GM21390 (cell line): ENCODE results near the gene TBCK.
"Not testable (repeated sequence)": the region's sequence is repeated elsewhere in the genome, so short reads cannot be mapped to it uniquely, and the experiment has no call there.

ENCODE experiments used
- ATAC-seq: cut with Tn5 transposase; IDR thresholded peaks from one replicate; pipeline ENCODE4 v1.9.1; 2021; ENCODE audit not compliant: unreplicated experiment

Gene TBCK

DNA sequence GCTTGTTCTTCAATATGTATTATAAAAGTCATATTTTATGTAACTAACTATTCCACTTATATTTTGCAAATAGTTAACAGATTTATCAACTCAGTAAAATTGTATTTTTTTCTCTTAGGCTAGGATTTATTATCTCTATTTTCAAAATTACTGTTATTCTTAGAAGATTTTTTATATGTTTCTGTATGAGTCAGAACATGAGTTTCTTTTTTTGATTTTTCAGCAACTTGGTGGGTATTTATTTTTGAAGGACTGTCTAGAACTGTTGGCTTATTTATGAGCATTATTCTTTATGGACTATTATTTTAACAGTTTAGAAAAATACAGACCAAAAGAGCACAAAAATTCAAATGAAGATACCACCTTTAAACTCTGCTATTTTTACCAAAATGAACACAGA, 7.1 kb upstream of the TBCK start:
- ATAC-seq: no peak

DNA sequence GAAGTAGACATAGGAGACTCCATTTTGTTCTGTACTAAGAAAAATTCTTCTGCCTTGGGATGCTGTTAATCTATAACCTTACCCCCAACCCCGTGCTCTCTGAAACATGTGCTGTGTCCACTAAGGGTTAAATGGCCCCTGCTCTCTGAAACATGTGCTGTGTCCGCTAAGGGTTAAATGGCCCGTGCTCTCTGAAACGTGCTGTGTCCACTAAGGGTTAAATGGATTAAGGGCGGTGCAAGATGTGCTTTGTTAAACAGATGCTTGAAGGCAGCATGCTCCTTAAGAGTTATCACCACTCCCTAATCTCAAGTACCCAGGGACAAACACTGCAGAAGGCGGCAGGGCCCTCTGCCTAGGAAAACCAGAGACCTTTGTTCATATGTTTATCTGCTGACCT, 5.8 kb upstream of the TBCK start:
- not testable (repeated sequence) for ATAC-seq

DNA sequence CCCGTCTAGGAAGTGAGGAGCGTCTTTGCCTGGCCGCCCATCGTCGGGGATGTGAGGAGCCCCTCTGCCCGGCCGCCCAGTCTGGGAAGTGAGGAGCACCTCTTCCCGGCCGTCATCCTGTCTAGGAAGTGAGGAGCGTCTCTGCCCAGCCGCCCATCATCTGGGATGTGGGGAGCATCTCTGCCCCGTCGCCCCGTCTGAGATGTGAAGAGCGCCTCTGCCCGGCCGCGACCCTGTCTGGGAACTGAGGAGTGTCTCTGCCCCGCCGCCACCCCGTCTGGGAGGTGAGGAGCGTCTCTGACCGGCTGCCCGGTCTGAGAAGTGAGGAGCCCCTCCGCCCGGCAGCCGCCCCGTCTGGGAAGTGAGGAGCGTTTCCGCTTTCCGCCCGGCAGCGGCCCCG, 5.2 kb upstream of the TBCK start:
- not testable (repeated sequence) for ATAC-seq

DNA sequence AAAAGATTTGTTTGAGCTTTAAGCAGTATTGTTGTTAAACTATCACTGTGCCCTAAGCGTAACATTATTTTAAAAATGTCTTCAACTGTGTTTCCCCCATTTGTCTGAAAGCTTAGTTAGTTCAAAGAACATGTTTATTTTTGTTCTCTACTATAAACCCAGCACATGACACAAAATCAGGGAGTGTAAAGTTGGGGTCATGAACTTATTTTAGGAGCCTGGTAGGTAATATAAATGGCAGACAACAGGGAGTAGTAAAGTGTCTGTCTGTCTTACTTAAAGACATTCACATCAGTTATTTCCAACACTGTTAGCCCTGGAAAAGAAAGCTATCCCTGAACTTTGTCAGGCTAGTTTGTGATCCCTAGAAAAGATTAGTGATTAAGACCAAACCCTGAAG, 4.2 kb upstream of the TBCK start:
- no peak for ATAC-seq

DNA sequence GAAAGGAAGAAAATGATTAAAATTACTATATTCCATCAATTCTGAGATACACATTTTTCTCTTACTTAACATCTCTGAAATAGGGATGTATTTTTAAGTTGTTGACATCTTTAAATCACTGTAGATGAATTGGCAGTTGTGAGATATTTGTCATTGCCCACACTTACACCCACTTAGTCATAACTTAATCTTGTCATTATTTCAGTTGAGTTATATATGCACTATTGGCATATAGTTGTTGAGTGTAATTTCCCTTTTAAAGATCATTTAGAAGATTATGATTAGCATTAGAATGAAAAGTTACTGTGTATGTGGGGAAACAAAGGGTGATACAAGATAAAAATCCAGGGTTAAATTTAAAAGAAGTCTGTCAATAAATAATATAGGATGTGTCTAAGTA, 2.5 kb upstream of the TBCK start:
- ATAC-seq: no peak

DNA sequence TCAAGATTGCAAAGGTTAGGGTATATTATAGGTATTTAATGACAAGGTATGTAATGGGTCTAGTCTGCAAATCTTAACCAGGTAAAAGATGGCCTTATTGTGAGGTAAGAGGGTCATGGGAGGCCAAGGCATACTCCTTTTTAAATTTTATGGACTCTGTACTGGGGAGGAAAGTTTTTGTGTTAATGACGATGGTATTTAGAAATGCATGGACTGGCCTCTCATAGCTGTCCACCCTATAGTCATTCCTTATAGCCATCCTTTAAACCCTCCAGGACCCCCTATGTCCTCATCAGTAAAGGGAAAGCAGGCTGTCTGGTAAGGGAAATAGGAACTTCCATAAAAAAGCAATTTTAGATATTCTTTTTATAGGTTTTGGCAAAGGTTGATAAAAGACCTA, 1.8 kb upstream of the TBCK start:
- ATAC-seq: no peak

DNA sequence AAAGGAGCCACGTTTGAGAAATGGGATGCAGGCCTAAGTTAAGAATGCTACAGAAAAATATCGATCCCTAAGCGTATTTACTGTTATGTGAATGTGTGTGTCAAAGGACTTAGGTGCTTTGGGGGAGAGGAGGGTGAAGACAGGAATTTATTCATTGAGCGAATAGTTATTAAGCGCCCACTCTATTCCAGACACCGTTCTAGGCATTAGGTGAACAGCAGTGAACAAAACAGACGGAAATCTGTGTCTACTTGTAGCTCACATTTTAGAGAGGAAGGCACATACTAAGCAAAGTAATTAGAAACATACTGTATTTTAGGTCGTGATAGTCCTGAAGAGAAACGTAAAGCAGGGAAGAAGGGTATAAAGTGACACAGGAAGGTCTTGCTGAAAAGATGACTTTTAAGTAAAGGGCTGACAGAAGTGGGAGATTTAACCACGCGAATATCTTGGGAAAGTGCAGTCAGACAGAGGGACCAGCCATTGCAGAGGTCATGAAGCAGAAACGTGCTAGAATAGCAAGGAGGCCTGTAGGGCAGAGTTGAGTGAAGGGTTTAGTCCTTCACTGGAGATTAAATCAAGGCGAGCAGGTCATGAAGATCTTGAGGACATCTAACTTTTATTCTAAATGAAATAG, 882 bp upstream of the TBCK start:
- ATAC-seq: peak; percentile 5

DNA sequence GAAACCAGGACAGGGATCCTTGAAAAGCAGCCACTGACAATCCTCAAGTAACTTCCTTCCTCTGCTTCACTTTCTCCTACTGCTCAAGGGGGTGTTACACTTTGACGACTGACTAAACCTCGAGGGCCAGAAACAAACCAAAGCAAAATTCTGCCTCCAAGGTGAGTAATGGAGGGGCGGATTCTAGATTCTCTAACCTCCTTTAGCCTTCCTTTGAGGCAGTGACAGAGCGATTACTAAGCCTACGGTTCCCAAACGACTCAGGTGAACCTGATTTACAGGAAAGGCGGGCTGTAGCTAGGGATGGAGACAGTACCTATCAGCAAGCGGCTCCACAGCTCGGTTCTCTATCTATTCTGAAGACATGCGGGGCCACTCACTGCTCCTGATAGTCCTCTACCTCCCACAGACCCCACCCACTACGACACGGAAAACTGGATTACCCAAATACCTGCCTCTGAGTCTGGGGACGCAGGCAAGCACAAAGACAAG, 487 bp downstream of the TBCK start:
- ATAC-seq: peak; percentile 27

DNA sequence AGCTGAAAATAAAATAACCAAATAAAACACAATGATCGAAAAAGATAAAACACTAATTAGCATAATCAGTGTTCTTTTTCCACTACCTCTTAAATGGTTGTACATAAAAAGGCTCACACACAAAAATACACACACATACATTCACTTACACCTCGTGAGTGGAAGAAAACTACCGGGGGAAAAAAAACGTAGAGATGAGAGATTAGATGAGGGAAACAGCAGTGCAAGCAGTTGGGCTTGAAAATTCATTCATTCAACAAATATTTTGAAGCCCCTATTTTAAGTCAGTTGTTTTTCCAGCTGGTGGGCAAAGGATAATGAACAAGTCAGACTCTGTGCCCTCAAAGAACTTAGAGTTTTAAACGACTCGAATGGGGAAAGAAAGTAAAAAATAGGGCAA, 1.0 kb downstream of the TBCK start:
- no peak for ATAC-seq

DNA sequence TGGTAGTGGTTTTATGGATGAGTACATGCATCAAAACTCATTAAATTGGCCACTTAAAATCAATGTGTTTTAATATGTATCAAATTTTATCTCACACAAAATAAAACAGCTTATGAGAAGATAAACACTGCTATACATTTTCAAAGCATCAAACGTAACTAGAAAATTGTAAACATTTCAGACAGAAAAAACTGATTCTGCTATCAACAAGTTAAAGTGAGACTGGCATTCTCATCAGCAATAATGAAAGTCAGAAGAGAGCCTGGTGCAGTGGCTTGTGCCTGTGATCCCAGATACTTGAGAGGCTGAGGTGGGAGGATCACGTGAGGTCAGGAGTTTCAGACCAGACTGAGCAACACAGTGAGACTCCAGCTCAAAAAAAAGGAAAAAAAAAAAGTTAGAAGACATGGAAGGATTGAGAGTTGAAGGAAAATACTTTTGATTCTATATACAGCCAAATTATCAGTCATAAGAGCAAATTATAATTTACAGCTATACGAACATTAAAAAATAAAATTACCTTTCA, 2.9 kb downstream of the TBCK start:
- no peak for ATAC-seq

DNA sequence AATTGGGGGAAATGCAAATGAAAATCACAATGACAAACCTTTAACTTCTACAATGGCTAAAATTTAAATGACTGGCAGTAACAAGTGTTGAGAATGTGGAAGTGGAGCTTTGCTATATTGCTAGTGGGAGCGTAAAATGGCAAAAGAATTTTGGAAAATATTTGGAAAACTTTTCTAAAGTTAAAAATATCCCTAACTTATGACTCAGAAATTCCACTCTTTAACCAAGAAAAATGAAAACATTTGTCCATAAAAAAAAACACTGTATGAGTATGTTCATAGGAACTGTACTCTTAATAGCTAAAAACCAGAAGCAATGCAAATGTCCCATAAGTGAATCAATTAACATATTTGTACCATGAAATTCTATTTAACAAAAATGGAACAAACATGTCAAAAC, 3.6 kb downstream of the TBCK start:
- no peak for ATAC-seq

DNA sequence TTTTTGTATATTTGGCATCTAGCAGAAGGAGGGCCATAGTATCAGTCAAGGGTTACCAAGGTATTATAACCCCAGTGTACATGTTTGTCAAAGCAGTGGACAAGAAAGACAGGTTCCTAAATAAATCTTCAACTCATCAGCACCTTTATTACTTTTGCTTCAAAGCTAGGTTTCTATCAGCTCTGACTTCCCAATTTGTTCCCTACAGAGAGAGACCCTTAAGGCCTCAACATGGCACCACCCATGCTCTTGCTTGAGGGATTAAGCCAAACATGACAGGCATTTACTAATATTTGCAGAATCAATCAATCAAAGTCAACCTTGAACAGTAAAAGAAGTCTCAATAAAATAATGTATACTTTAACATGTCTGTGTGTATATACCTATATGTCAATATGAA, 9.4 kb downstream of the TBCK start:
- no peak for ATAC-seq

DNA sequence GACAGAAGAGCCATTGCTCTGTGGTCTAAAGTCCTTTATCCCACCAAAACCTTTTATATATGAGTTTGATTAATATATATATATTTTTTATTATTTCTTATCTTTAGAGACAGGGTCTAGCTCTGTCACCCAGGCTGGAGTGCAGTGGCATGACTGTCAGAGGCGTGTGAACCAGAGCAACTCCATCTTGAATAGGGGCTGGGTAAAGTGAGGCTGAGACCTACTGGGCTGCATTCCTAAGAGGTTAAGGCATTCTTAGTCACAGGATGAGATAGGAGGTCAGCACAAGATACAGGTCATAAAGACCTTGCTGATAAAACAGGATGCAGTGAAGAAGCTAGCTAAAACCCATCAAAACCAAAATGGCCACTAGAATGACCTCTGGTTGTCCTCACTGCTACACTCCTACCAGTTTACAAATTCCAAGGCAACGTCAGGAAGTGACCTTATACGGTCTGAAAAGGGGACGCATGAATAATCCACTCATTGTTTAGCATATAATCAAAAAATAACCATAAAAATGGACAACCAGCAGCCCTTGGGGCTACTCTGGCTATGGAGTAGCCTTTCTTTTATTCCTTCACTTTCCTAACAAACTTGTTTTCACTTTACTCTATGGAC, 10.5 kb downstream of the TBCK start:
- no peak for ATAC-seq

DNA sequence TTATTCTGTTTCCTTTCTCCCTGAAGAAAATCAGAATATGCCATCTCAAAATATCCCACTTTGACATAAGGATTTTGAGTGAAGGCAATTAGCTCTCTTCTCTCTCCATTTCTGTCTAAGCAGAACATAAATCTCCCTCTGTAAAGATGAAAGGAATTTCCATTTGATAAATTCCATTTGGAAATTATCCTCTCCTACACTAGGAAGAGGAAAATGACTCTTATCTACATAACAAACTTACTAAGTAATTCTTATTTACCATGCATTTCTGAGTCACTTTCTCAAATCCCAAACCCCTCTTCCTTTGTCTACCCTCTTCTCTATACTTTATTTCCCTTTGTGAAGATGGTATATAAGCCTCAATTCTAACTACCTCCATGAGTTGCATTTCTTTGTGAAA, 11.4 kb downstream of the TBCK start:
- no peak for ATAC-seq

DNA sequence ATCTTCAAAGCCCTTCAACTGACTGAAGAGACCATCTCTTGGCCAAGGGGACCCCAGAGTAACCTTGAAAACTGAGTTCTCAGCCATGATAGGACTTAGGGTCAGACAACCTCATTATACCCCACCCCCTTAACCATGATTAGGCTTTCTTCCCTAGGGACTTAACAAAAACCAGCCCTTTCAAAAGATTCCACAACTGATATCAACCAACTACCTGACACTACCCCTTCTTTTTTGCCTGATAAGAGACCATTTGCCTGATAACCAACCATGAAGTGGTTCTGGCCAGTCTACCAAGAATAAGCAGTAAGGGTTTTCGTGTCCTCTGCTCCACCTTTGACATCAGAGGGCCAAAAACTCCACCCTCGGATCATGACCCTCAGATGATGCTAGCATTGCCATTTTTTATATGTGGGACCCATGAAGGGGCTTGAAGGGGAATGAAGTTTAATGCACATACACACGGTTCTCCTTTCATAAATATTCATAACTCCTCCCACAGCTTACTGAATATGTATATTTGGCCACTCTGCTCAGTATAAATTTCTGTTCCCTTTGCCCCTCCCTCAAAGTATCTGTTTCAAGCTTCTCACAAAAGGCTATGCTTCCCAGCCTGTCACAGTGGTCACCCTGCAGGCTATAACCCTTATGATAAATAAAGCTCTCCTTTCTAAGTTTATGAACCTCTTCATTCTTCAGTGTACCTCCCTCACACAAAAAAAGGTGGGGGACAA, 12.3 kb downstream of the TBCK start:
- ATAC-seq: no peak

DNA sequence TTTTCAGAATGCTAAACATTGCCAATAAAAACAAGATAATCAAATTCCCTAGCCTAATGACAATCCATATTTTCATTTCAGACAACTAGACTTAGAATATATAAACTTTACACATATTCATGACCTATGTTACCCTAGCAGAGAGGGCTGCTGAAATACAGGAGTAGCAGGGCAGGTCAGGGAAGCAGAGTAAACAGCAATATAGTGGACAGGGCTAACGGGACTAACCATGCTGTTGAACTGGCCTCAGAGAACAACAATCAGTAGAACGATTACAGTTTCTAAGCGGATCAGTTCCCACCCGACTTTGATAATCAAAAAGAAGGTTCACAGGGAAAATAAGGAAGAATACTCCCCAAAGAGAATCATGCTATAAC, 14.0 kb downstream of the TBCK start:
- no peak for ATAC-seq

DNA sequence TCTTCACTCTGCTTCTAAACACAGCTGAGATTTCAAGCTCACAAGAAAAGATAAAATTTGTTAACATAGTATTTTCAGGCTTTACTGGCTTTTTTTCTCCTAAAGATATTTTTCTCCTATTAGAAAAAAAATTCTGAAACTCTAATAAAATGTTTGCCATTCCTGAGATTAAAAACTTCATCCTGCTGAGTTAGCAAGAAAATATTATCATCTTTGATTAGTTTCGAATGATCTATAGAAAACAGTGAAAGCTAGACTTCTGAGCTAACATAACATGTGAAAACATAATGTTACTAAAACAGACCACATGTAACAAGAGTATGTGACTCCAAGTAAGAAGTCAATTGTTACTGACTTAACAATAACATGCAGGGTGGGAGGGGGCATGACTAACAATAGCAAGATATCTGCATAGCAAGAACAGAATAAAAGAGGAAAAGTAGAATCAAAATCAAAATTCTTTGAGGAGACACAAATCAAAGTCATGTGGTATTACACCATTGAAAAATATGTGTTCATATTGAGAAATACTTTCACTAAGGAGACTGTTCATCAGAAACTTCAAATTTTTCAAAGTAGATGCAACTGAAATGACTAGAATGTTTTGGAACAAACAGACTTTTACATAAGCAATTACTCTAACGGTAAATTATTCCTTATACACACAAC, 14.5 kb downstream of the TBCK start:
- no peak for ATAC-seq

DNA sequence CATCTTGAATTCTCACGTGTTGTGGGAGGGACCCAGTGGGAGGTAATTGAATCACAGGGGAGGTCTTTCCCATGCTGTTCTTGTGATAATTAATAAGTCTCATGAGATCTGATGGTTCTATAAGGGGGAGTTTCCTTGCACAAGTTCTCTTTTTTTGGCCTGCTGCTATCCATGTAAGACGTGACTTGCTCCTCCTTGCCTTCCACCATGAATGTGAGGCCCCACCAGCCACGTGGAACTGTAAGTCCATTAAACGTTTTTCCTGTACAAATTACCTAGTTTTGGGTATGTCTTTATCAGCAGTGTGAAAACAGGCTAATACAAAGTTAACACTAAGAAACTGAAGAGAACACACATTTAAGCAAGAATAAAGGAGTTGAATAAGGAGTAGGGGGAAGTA, 16.0 kb downstream of the TBCK start:
- no peak for ATAC-seq

DNA sequence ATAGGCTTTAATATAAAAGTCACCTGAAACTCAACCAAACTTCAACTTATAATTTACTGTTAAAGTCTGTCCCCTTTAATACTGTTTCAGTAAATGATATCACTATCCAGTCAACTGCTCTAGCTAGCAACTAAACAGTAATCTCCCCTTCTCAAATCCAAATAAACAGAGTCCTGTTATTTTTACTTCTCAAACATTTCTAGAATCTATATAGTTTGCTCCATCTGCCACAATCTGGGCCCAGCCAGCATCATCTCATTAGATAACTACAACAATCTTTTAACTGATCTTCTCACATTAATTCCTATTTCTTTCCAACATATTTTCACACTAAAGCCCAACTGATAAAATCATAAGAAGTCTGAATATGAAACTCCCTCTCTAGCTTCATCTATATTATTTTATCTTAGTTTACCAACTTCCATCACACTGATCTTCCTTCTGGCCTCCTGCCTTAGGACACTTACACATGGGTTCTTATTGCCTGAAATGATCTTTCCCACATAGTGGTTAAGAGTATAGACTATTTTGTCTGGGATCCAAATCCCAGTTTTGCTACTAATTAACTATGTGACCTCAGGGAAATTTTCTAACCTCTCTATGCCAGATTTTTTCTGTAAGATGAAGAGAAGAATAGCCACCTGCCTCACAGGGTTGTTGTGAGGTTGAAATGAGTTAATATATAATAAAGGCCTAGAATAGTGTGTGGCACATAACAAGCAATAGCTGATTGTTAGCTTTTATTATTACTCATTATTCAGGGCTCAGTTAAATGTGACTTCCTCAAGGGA, 18.6 kb downstream of the TBCK start:
- no peak for ATAC-seq

DNA sequence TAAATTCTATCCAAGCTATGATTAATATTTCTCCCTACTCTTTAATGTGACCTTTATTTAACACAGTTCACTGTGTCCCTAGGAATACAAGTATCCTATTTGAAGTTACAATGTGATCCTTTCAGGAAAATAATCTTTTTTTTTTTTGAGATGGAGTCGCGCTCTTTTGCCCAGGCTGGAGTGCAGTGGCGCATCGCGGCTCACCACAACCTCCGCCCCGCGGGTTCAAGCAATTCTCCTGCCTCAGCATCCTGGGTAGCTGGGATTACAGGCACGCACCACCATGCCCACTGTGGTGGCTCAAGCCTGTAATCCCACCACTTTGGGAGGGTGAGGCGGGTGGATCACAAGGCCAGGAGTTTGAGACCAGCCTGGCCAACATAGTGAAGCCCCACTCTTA, 21.9 kb downstream of the TBCK start:
- no peak for ATAC-seq

DNA sequence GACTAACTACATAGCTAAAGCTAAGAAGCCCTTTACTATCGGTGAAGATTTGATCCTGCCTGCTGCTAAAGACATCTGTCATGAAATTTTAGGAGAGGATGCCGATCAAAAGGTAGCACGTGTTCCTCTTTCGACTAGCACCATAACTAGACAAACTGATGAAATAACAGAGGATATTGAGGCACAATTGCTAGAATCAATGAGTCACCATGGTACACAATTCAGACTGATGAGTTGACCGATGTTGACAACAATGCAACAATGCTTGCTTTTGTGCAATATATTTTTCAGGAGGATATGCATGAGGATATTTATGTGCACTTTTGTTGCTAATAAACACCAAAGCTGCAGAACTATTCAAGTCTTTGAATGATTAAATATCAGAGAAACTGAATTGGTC, 24.3 kb downstream of the TBCK start:
- ATAC-seq: no peak
